ENCODE results near the gene C11orf97. TPM values are rescaled to one million over a fixed set of nuclear protein-coding genes. Genes with fewer than 3 reads are reported as not detected.

The C11orf97 gene
- total RNA-seq, 1 experiment from 2014 or later, result not detected

DNA sequence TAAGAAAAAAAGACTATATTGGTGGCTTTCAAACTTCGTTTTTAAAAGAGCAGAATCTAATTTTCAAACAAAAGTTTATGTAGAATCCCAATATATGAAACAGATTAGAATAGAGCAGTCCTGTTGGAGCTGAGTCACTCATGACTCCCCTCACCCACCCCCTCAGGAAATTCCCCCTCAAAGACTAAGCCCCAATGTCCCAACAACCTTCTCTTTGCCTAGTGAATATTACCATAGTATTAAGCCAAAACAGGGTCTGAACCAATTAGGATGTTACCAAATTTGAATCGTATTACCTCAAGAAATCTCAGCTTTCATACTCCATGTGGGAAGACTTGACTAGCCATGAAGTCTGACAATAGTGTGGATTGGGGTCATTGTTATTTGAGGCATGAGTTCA lies 47.1 kb downstream of the C11orf97 start:
- H3K79me2 ChIP-seq (ENCODE audit: low read depth), result no peaks in the 10 kb centered on the region
- 0 out of 2 replicates have a peak, but pooled peaks cover 6% of the 10 kb centered on the region for H3K4me1 ChIP-seq (replicated peaks; ENCODE audit: insufficient read depth)
- no peak for TF ChIP-seq EZH2 (IDR thresholded peaks at IDR 0.05; ENCODE audit: low read depth)
- TF ChIP-seq, protein P1, sequence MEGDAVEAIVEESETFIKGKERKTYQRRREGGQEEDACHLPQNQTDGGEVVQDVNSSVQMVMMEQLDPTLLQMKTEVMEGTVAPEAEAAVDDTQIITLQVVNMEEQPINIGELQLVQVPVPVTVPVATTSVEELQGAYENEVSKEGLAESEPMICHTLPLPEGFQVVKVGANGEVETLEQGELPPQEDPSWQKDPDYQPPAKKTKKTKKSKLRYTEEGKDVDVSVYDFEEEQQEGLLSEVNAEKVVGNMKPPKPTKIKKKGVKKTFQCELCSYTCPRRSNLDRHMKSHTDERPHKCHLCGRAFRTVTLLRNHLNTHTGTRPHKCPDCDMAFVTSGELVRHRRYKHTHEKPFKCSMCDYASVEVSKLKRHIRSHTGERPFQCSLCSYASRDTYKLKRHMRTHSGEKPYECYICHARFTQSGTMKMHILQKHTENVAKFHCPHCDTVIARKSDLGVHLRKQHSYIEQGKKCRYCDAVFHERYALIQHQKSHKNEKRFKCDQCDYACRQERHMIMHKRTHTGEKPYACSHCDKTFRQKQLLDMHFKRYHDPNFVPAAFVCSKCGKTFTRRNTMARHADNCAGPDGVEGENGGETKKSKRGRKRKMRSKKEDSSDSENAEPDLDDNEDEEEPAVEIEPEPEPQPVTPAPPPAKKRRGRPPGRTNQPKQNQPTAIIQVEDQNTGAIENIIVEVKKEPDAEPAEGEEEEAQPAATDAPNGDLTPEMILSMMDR (conservative IDR thresholded peaks at IDR 0.05), result no peak
- no peak overlapping the region for H3K4me2 ChIP-seq
- no peaks in the 10 kb centered on the region for H3K36me3 ChIP-seq (ENCODE audit: low read depth)
- H3K9me3 ChIP-seq (ENCODE audit: insufficient read depth, low read depth), result no peaks in the 10 kb centered on the region
- intact Hi-C loops (cut with micrococcal nuclease; ENCODE audit: unreplicated experiment), result no loop called here
- BruUV-seq (replicated peaks), result no TSS peak
- H4K20me1 ChIP-seq (ENCODE audit: insufficient read depth), result no peaks in the 10 kb centered on the region
- no peaks in the 10 kb centered on the region for H3F3A ChIP-seq (ENCODE audit: insufficient read depth, low read depth)
- POLR2A ChIA-PET (ENCODE audit: unreplicated experiment), result no interaction called here
- no peak overlapping the region for H3K27ac ChIP-seq
- CTCF ChIA-PET, result no interaction called here
- no peak for DNase-seq
- H3K9me2 ChIP-seq (ENCODE audit: insufficient read depth), result no peaks in the 10 kb centered on the region; the same call in 1 of the 2 replicates
- no peaks in the 10 kb centered on the region for H3K27me3 ChIP-seq (ENCODE audit: insufficient read depth, low read depth)
- no peak overlapping the region for H3K4me3 ChIP-seq
- no peak overlapping the region for H2AFZ ChIP-seq

DNA sequence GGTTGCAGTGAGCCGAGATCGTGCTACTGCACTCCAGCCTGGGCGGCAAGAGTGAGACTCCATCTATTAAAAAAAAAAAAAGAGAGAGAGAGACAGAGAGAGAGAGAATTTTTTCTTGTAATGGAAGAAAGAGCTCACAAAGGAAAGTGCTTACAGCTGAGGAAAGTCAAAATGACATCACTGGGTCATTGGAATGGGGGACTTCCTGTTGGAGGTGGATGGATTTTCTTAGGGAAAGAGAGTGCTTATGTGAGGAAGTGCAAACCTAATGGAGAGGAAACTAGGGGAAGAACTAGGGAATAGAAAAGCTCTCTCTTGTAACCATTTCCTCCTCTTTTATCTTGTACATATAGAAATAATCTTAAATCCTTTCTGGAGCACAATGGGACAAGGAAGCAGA lies 48.6 kb downstream of the C11orf97 start:
- Histone ChIP-seq H3F3A (ENCODE audit: insufficient read depth, low read depth) (no peaks in the 10 kb centered on the region), H3K4me2 (no peak overlapping the region), H2AFZ (no peak overlapping the region), H3K4me3 (no peak overlapping the region), H3K79me2 (ENCODE audit: low read depth) (no peaks in the 10 kb centered on the region), H3K9me2 (ENCODE audit: insufficient read depth) (no peaks in the 10 kb centered on the region; the same call in 1 of the 2 replicates), H4K20me1 (ENCODE audit: insufficient read depth) (no peaks in the 10 kb centered on the region), H3K36me3 (ENCODE audit: low read depth) (no peaks in the 10 kb centered on the region), H3K4me1 (replicated peaks; ENCODE audit: insufficient read depth) (0 out of 2 replicates have a peak, but pooled peaks cover 6% of the 10 kb centered on the region), H3K27ac (no peak overlapping the region), H3K27me3 (ENCODE audit: insufficient read depth, low read depth) (no peaks in the 10 kb centered on the region), H3K9me3 (ENCODE audit: insufficient read depth, low read depth) (no peaks in the 10 kb centered on the region)
- no peak for TF ChIP-seq EZH2 (IDR thresholded peaks at IDR 0.05; ENCODE audit: low read depth)
- TF ChIP-seq, protein P1 (conservative IDR thresholded peaks at IDR 0.05), result no peak
- ChIA-PET CTCF (no interaction called here), POLR2A (ENCODE audit: unreplicated experiment) (interaction anchor here (0.6 kb wide), 1 partner anchor 61 kb away, joined by 4 read pairs; no protein-coding TSS in a partner anchor)
- DNase-seq, result no peak
- no TSS peak for BruUV-seq (replicated peaks)
- intact Hi-C loops (cut with micrococcal nuclease; ENCODE audit: unreplicated experiment), result no loop called here

DNA sequence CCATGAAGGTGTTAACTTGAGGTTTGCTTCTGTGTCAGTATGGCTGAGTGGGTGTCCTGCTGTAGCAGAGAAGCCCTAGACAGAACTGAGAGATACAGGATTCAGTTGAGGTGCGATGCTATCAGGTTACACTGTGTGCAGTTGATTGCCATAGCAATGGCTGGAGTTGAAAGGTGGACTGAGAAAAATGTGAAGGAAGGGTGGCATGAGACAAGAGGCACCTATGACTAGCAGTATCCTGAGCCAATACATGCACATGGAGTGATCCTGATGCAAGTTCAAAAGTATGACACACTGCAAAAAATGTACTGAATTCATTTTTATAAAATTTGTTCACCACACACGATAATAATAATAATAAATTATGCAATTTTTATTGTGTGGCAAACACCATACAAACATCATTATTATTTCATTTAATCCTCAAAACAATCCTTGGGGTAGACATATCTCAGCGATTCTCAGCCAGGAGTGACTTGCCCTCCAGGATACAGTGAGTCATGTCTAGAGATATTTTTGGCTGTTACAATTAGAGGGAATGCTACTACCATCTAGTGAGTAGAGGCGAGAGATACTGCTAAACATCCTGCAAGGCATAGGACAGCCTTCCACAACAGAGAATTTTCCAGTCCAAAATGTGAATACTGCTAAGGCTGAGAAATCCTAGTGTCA lies 51.1 kb downstream of the C11orf97 start:
- BruUV-seq (replicated peaks), result no TSS peak
- Histone ChIP-seq H3K4me2 (no peak overlapping the region), H3K27ac (no peak overlapping the region), H3K4me3 (no peak overlapping the region), H4K20me1 (ENCODE audit: insufficient read depth) (no peaks in the 10 kb centered on the region), H2AFZ (no peak overlapping the region), H3K36me3 (ENCODE audit: low read depth) (no peaks in the 10 kb centered on the region), H3K9me3 (ENCODE audit: insufficient read depth, low read depth) (no peaks in the 10 kb centered on the region), H3K4me1 (replicated peaks; ENCODE audit: insufficient read depth) (0 out of 2 replicates have a peak, but pooled peaks cover 6% of the 10 kb centered on the region), H3K27me3 (ENCODE audit: insufficient read depth, low read depth) (no peaks in the 10 kb centered on the region), H3K9me2 (ENCODE audit: insufficient read depth) (no peaks in the 10 kb centered on the region), H3F3A (ENCODE audit: insufficient read depth, low read depth) (no peaks in the 10 kb centered on the region), H3K79me2 (ENCODE audit: low read depth) (no peaks in the 10 kb centered on the region)
- TF ChIP-seq EZH2 (IDR thresholded peaks at IDR 0.05; ENCODE audit: low read depth), result no peak
- TF ChIP-seq, protein P1 (conservative IDR thresholded peaks at IDR 0.05), result no peak
- peak in 1 of 2 experiments; percentile 59 for DNase-seq
- ChIA-PET CTCF (interaction anchor here (0.6 kb wide), 1 partner anchor 25 kb away, joined by 3 read pairs; no protein-coding TSS in a partner anchor), POLR2A (ENCODE audit: unreplicated experiment) (no interaction called here)
- intact Hi-C loops (cut with micrococcal nuclease; ENCODE audit: unreplicated experiment), result no loop called here

All from PC-9 (cell line).